Esophagus squamous epithelium (tissue), 4 donors: Measurements from ENCODE around the gene FLNB.

Experiments
- CTCF ChIP-seq, 6 experiments: fragments of 450-650 bp in 4 of 6; fragments of 200-600 bp in 2 of 6; sonication (generic) in 2 of 6; IDR thresholded peaks; one replicate each; pipeline ENCODE4 v1.5.1; 2016 to 2019; ENCODE audit warnings: antibody characterized with exemption in 6 of 6, mild to moderate bottlenecking in 4 of 6, moderate library complexity in 4 of 6
- POLR2A ChIP-seq, 4 donors: fragments of 450-650 bp; IDR thresholded peaks; one replicate each; pipeline ENCODE4 v1.6.1; 2017; ENCODE audit warnings: antibody characterized with exemption in 4 of 4, mild to moderate bottlenecking in 4 of 4, moderate library complexity in 3 of 4

GRCh38 chr3:58021072-58021959 lies 13.1 kb downstream of the FLNB start:
- TF ChIP-seq CTCF (IDR thresholded peaks at IDR 0.05) (no peak), POLR2A (IDR thresholded peaks at IDR 0.05) (no peak)
